Heart left ventricle (tissue), 13 donors: ENCODE data around the gene IFNAR1.

Source experiments
- POLR2A ChIP-seq, 2 donors: fragments of 450-650 bp; IDR thresholded peaks; one replicate each; pipeline ENCODE4 v1.6.1; 2017; ENCODE audit warnings: antibody characterized with exemption in 2 of 2, mild to moderate bottlenecking in 2 of 2, moderate library complexity in 2 of 2
- TF ChIP-seq, protein P1 (sequence below), 12 donors: fragments of 200-600 bp; sonication (generic) in 4 of 12; IDR thresholded peaks; one replicate each; pipeline versions ENCODE4 v1.5.0 to v1.8.0; 2018 to 2022; ENCODE audit warnings: antibody characterized with exemption in 12 of 12, mild to moderate bottlenecking in 5 of 12
- donor health status: ischemic (EF 13 %, LVEDD 7.1; RV severe dilation, severe dysfunction).
- donor health status: DM: no; HTN: yes; CAD: no.
- donor health status: DM: no; HTN: no; CAD: no.
- donor health status: ischemic (EF 25% LVEDD 6.9; RV normal size, moderate dysfunction).
- donor health status: ischemic (EF 25% LVEDD 5.7; RV mildly dilated, moderate dysfunction).
- donor health status: ischemic (EF 35%, LVEDD 5.7; RV mildly dilated, moderate dysfunction).
- donor health status: nonischemic (EF 11% LVEDD 7.7; RV severe dilation, severe dysfunction).
- donor health status: DM: yes; HTN: yes; CAD: no.
- donor health status: PGD.
- donor health status: ischemic (EF 29% LVEDD 5.4; RV normal size, mild dysfunction).
- donor health status: nonischemic (EF 23%, LVEDD 6.1; RV moderate dilation, normal function).

DNA sequence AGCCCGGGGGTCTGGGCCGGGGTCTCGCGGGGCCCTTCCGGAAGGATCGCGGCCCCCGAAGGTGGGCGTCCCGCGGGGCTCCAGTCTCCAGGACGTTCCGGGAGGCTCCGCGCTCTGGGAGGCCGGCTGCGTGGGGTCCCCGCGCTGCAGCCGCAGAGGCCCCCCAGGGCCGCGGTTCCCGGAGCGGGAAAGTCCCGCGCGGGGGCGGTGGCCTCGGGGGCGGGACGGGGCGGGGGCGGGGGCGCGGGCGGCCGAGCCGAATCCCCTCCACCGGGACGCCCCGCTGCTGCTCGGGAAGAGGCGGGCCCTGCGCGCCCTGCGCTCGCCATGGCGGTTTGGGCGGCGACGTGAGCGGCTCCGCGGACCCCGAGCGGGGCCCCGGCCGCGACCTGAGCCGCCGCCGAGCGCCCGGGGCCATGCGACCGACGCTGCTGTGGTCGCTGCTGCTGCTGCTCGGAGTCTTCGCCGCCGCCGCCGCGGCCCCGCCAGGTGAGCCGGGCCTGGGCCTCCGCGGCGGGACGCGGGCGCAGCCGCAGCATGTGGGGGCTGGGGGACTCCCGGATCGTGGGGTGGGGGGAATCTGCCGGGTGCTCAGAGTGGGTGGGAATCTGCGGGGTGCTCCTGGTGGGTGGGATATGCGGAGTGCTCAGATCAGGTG, 78.5 kb downstream of the IFNAR1 start, which contains the start of gene IFNGR2:
- TF ChIP-seq POLR2A (IDR thresholded peaks at IDR 0.05) = no peak
- TF ChIP-seq, protein P1, sequence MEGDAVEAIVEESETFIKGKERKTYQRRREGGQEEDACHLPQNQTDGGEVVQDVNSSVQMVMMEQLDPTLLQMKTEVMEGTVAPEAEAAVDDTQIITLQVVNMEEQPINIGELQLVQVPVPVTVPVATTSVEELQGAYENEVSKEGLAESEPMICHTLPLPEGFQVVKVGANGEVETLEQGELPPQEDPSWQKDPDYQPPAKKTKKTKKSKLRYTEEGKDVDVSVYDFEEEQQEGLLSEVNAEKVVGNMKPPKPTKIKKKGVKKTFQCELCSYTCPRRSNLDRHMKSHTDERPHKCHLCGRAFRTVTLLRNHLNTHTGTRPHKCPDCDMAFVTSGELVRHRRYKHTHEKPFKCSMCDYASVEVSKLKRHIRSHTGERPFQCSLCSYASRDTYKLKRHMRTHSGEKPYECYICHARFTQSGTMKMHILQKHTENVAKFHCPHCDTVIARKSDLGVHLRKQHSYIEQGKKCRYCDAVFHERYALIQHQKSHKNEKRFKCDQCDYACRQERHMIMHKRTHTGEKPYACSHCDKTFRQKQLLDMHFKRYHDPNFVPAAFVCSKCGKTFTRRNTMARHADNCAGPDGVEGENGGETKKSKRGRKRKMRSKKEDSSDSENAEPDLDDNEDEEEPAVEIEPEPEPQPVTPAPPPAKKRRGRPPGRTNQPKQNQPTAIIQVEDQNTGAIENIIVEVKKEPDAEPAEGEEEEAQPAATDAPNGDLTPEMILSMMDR (IDR thresholded peaks at IDR 0.05) = no peak
